HK-2 (cell line): ENCODE measurements around the gene CDKN2C.
"Not testable (repeated sequence)": the region's sequence is repeated elsewhere in the genome, so short reads cannot be mapped to it uniquely, and the experiment has no call there.

ENCODE experiments used
- DNase-seq: peaks from one replicate; pipeline ENCODE4 v3.0.0-alpha.2; 2018; ENCODE audit not compliant: unreplicated experiment

CDKN2C gene

DNA sequence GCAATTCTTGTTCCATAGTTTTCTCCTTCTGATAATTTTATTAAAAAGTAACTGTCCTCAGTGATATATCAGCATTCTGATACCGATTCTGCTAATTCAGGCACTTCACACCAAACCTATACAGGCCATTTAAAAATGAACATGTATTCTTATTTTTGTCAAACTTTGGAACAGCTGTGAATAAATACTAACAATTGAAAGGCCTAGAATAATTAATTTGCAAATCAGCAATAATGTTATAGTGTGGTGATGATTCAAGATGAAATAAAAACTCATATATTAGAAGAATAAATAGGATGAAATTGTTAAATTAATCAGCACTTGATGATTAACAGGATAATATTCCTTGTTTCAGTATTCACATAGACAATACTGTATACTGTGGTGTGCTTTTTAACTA, 9.9 kb downstream of the CDKN2C start:
- no peak for DNase-seq

DNA sequence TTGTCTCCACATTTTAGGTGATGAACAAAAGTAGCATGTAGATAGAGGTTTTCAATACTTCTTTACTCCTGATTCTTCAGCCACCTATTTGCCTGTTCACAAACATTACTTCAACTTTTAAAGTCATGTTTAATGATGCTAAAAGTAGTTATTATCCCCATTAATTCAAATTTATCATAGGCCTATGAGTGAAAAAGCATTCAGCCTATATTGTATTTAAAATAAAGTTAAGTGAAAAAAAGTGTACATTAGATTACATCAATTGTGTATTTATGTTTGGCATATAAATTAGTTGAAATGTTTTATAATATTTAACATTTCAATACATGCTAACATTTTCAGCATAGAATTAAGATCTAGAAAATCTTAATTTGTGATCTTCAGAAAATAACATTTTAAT, 10.5 kb downstream of the CDKN2C start:
- no peak for DNase-seq

DNA sequence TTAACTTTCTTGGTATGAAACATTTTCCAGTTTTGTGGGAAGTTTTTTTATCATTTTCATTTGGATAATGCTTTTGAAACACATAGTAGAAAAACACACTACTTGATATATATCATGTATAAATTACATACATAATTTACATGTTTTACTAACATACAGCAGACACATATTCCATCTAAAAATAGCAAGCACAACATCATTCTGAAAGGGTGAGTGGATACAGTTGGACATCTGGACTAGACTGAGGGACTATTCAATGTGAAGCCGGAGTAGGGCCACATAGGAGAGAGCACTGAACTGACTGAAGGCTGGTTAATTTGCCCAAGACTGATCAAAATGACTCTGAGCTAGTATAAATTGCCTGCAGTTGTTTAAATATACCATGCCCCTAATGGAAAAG, 11.7 kb downstream of the CDKN2C start:
- no peak for DNase-seq

DNA sequence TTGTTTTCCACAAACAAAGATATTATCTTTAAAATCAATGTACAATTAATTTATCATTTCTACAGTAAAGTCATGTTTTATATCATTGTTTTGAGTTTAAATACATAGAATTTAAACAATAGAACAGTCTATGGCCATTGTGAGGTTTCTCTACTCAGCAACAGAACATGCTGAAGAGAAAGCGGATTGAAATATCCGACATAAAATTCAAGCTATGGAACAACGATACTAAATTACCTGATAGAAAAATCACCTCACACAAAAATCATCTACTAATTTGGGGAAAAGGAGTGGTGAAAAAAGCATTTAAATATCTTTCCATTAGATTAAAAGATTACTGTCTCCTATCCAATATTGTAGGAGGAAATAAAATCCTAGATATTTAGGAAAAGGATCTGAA, 12.6 kb downstream of the CDKN2C start:
- DNase-seq: no peak

DNA sequence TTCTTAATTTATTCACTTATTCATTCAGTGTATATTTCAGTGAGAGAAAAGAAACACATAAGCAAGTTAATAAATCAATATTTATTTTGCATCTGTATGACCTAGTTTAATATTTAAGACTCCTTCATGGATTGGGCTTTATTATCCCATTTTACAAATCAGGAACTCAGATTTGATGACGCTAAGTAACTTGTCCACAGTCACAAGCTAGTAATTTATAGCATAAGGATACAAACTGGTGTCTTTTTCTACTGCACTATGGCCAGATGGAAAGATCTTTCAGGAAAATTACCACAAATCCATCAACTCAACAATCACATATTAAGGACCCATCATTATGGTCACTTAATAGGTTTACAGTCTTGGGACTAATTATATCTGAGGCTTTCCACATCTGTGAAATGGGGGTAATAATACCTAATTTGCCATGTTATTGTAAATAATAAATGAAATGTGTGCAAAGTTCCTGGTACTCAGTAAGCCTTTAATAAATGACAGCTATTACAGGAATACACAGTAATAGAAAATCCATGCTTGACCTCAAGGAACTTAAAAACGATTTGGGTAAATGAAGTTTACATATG, 13.3 kb downstream of the CDKN2C start:
- DNase-seq: no peak

DNA sequence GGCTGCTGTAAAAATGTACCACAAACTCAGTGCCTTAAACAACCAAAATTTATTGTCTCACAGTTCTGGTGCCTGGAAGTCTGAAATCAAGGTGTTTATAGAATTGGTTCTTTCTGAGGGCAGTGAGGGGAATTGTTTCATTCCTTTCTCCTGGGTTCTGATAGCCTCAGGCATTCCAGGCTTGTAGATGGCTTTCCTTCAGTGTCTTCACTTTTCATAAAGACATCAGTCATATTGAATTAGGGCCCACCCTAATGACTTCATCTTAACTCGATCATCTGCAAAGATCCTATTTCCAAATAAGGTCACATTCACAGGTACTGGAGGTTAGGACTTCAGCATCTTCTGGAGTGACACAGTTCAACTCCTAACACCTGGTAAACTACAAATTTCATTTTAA, 15.0 kb downstream of the CDKN2C start:
- DNase-seq: no peak

DNA sequence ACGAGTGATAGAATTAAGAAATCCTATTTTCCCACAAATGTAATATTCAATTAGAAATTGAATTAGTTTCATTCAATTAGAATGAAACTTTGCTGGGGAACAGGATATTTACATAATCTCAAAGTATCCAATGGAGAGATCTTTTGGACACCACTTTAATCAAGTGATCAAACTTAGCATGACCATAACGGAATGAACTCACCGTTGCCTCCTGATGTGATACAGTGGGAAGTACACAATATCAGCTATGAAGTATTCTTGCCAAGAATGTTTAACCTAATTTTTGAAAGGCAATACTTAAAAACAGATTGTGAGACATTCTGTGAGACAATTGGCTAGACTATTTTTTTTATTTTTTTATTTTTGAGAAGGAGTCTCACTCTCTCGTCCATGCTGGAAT, 16.6 kb downstream of the CDKN2C start:
- DNase-seq: no peak

DNA sequence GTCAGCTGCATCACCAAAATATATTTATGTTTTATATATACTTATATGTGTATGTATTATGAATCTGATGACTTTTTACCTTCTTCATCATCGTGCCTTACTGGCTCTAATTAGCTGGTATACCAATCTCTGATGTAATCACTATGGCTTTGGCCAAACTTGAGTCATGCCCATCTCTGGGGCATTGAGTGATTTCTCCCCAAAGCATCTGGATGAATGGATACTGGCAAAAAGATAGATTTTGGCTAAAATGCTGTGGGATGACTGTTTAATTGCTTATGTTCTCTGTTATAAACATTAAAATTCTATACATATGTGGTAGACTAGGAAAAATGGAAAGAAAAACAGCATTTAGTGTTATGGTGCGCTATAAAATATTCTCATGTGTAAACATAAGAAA, 19.6 kb downstream of the CDKN2C start:
- no peak for DNase-seq

DNA sequence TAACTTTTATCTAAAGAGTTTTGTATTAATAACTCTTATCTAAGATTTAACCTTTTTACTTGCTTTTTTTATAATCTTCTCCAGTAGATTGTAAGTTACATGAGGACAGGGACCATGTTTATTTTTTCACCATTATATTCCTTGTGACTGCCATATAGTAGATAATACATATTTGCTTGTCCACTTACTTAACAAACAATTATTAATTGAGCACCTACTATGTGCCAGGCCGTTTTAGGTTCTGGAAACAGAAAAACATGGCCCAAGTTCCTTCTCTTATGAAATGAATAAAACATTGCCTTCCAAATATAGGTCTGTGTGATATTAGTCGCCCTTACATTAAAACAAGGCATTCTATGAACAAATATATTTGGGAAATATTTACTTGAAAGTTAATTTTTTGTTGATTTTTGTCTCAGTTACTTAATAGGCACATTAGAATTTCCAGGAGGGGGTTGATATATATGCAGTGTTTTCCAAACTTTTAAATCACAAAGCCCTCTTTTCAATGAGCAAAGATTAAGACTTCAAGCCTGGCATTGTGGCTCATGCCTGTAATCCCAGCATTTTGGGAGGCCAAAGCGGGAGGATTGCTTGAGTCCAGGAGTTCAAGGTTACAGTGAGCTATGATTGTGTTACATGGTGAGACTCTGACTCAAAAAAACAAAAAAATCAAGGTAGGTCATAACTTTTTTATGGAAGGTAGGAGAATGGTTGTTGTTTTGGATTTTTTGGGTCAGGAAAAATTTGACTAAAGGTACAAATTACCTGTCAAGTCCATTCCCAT, 22.7 kb downstream of the CDKN2C start:
- no peak for DNase-seq

DNA sequence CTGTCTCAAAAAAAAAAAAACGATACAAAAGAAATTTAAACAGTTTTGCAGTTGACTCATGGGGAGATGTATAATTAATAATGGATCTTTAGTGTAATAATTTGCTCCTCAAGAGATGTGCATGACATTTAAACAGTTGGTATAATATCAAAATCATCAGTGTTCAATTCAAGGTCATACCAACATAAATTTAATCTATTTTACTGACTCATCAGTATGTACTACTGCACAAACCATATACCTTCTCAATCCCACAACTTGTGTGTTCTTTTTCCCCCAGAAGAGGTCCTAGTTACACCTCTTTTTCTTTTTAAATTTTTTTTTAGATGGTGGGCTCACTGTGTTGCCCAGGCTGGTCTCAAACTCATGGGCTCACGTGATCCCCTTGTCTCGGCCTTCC, 23.6 kb downstream of the CDKN2C start:
- no peak for DNase-seq

DNA sequence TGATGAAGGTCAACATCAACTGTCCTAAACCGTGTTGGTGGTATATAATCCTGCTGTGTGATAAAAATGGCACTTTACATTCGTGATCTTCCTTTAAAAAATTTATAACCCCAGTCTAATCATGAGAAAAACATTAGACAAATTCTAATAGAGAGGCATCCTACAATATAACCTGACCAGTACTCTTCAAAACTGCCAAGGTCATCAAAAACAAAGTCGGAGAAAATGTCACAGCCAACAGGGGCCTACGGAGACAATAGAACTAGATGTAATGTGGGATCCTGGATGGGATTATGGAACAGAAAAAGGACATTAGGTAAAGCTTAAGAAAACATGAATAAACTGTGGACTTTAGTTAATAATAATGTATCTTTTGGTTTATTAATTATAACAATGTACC, 25.0 kb downstream of the CDKN2C start:
- DNase-seq: no peak

DNA sequence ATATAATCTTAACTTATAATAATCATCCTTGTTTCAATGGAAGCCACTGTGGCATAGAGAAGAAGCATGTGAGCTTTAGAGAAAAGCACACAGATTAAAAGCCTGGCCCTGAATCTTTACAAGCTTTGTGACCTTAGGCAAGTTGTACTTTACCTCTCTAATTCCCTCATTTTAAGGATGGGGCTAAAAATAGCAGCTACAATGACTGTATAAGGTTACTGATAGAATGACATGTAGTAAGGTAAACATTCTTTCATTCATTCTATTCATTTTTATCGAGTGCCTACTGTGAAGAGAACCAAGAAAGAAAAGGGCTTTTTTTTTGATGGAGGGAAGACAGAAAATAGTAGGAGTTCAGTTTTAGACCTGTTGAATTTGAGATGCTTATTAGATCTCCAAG, 25.6 kb downstream of the CDKN2C start:
- DNase-seq: no peak

DNA sequence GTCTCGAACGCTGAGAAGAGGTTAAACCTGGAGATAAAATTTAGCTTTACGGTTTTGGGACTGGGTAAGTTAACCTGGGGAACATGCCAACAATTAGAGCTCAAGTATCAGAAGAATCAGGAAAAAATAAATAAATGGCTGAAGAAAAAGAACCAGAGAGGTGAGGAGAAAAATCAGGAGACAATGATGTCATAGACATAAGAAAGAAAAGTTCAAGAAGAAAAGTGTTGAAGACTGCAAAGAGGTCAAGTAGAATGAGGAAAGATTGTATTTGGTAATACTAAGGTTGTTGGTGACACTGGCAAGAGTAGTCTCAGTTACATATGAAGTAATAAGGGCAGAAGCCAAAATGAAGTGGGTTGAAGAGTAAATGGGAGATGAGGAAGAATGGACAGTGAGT, 26.0 kb downstream of the CDKN2C start:
- DNase-seq: no peak

DNA sequence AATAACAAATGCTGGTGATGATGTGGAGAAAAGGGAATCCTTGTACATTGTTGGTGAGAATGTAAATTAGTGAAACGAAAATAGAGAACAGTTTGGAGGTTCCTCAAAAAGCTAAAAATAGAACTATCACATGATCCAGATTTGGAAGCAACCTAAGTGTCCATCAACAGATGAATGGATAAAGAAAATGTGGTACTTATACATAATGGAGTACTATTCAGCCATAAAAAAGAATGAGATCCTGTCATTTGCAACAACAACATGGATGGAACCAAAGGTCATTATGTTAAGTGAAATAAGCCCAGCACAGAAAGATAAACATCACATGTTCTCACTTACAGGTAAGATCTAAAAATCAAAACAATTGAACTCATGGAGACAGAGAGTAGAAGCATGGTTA, 29.3 kb downstream of the CDKN2C start:
- not testable (repeated sequence) for DNase-seq

DNA sequence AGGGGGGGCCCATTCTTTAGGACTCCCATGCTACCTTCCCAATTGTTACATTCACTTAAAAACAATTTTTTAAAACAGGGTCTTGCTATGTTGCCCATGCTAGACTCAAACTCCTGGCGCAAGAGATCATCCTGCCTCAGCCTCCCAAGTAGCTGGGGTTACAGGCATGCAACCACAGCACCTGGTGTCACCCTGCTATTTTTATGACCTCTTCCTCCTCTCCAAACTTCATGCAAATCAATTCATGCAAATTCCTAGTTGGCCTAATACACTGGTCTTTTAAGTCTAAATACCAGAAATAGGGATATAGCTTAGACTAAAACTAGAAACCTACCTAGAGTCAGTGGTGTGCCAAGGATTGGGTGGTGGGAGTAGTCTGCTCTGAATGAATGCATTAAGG, 30.1 kb downstream of the CDKN2C start:
- DNase-seq: no peak

DNA sequence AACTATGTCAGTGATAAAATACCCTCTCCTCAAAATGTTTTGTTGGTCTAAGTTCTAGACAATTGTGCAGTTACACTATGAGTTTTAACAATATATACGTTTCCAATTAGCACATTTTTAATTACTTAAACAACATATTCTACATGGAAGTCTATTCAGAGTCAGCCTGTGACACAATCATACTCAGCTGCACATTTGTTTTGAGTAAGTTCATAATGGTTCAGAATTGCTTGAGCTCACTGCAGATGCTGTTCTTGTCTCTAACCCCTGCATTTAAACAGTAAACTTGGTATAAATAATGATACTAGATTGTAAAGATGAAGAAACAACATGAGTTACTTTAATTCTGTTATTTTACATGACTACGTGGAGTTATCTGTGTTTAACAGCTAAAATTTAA, 30.6 kb downstream of the CDKN2C start:
- no peak for DNase-seq

DNA sequence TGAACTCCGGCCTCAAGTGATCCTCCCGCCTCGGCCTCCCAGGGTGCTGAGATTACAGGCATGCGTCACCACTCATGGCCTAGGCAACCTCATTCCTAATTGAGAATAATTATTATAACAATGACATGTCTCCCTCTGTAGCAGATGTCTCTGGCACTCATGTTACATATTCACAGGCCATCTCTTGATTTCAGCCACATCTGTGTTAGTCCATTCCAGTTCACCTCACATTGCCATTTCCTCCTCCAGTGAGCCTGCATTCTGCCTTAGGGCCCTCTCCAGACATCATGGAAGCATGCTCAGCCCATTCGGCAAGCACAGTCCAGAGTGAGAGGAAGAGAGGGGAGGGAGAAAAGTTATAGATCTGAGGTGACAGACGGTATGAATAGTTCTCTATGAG, 32.5 kb downstream of the CDKN2C start:
- no peak for DNase-seq

DNA sequence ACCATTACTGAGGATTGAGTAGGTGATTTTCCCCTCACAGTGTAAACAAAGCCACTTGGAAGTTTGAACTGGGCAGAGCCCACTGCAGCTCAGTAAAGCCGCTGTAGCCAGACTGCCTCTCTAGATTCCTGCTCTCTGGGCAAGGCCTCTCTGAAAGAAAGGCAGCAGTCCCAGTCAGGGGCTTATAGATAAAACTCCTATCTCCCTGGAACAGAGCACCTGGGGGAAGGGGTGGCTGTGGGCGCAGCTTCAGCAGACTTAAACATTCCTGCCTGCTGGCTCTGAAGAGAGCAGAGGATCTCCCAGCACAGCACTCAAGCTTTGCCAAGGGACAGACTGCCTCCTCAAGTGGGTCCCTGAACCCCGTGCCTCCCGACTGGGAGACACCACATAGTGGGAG, 35.5 kb downstream of the CDKN2C start:
- not testable (repeated sequence) for DNase-seq

DNA sequence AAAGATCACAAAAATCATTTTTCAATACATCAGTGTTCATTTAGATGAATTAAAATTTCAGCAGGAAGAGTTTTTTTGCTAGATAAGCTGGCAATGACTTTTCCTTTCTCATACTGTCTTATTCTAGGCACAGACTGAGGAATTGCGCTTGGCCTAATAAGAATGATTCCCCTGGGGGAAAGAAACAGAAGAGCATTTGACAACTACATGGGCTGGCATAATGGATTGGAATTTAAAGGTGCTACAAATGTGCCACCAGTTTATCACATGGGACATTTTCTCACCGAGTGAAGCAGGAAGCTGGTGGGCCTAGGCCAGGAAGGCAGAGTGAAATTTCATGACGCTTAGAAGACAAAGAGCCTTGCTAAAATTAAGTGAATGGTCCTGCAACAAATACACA, 39.3 kb downstream of the CDKN2C start:
- no peak for DNase-seq

DNA sequence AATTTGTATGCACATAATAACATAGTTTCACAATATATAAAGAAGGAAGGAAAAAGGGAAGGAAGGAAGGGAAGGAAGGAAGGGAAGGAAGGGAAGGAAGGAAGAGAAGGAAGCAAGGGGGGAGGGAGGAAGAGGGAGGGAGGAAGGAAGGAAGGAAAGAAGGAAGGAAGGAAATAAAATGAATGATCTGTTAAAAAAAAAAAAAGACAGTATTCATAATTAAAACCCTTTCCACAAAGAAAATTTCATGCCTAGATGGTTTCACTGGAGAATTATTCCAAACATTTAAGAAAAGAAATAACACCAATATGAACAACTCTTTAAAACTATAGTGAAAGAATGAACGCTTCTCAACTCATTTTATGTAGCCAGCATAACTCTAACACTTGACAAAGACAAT, 44.8 kb downstream of the CDKN2C start:
- DNase-seq: no peak

DNA sequence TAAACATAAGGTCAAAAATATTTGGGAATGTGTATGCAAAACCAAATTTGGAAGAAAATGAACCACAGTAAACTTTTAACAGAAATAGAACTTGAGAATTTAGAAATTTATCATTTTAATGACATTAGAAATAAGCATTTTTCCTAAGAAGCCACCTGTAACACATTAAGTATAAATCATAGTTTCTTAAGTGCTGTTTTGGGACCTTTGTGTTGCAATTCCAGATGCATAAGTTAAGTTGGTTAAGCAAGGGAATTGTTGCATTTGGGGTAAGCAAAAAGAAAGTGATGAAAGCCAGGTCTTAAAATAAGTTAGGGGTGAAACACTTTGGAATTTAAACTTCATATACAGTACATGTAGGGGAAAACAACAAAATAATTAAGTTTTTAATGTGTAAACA, 49.8 kb downstream of the CDKN2C start:
- DNase-seq: no peak
